HCT116 (cell line): ENCODE data around the gene MMD. TPM values are rescaled to one million over a fixed set of nuclear protein-coding genes. Genes with fewer than 3 reads are reported as not detected.

Experiments used
- ATAC-seq: fragments of 200-7000 bp; cut with Tn5 transposase; 2 replicates; pipeline ENCODE4 v1.9.1; 2020; ENCODE audit warnings: mild to moderate bottlenecking, moderate library complexity
- BruUV-seq: library from RNA; stranded (reverse); fragments of 400-500 nt; replicated peaks from 2 replicates; lab custom pipeline; 2021; lab: Mats Ljungman, UMichigan
- CTCF ChIA-PET: fragments of 300-600 bp; sonication (Branson Sonifier 250); formaldehyde crosslinking; loops from one replicate; lab custom pipeline; 2021; ENCODE audit warnings: antibody characterized with exemption; lab: Charles Lee
- POLR2A ChIA-PET: fragments of 300-600, 350-600 bp; sonication (Branson Sonifier 250); formaldehyde crosslinking; loops from one replicate; lab custom pipeline; 2021; ENCODE audit warnings: antibody characterized with exemption; lab: Charles Lee
- RAD21 ChIA-PET, 2 experiments: fragments of 300-600 bp; sonication (Branson Sonifier 250); formaldehyde crosslinking; loops; one replicate each; lab custom pipeline; 2023; ENCODE audit warnings: low total read pairs in 2 of 2; ENCODE audit not compliant: uncharacterized antibody in 2 of 2, unreplicated experiment in 2 of 2, low non-redundant PET in 1 of 2; lab: Charles Lee
- DNase-seq: peaks from one replicate; pipeline ENCODE4 v3.0.0-alpha.2; 2010; ENCODE audit warnings: low read depth, low spot score
- H2AFZ ChIP-seq: fragments of 200-600 bp; shearing (Covaris generic), sonication (generic); 2 replicates; pipeline ENCODE4 v1.6.1; 2017; ENCODE audit warnings: low read depth, mixed run types, mixed read lengths, antibody characterized with exemption, low read length; ENCODE audit not compliant: poor library complexity, severe bottlenecking
- H3K27ac ChIP-seq: 2 replicates; pipeline ENCODE4 v1.5.1; 2012; ENCODE audit warnings: low read depth, low read length
- H3K27me3 ChIP-seq: fragments of 200-600 bp; sonication (generic); 2 replicates; pipeline ENCODE4 v1.6.1; 2016; ENCODE audit warnings: mixed run types, low read length, mixed read lengths; ENCODE audit not compliant: insufficient read depth
- H3K36me3 ChIP-seq, 2 experiments: fragments of 200-500 bp in 1 of 2; fragments of 200-600 bp in 1 of 2; sonication (Bioruptor generic) in 1 of 2; sonication (generic) in 1 of 2; 2 replicates each; pipeline versions ENCODE4 v1.5.1 to v1.6.1; 2014 to 2016; ENCODE audit warnings: low read length in 2 of 2, inconsistent platforms in 1 of 2, mixed read lengths in 1 of 2, mixed run types in 1 of 2; ENCODE audit not compliant: insufficient read depth in 2 of 2, control insufficient read depth in 1 of 2
- H3K4me1 ChIP-seq, 2 experiments: fragments of 200-600 bp in 1 of 2; sonication (generic) in 1 of 2; 2 replicates each; pipeline versions ENCODE4 v1.5.1 to v1.6.1; 2012 to 2017; ENCODE audit warnings: low read length in 2 of 2, inconsistent platforms in 1 of 2, mild to moderate bottlenecking in 1 of 2, mixed read lengths in 1 of 2, mixed run types in 1 of 2, moderate library complexity in 1 of 2; ENCODE audit not compliant: insufficient read depth in 2 of 2, control insufficient read depth in 1 of 2
- H3K4me2 ChIP-seq: fragments of 200-600 bp; sonication (generic); 2 replicates; pipeline ENCODE4 v1.6.1; 2017; ENCODE audit warnings: mixed run types, low read length, mixed read lengths
- H3K4me3 ChIP-seq, 2 experiments: fragments of 200-600 bp in 1 of 2; sonication (generic) in 1 of 2; replicated peaks in 1 of 2; 2 replicates each; pipeline ENCODE4 v1.5.1; 2011 to 2016; ENCODE audit warnings: low read length in 2 of 2, control low read depth in 1 of 2, low read depth in 1 of 2, mild to moderate bottlenecking in 1 of 2, mixed read lengths in 1 of 2, mixed run types in 1 of 2
- H3K79me2 ChIP-seq: fragments of 200-600 bp; sonication (generic); 2 replicates; pipeline ENCODE4 v1.6.1; 2017; ENCODE audit warnings: mild to moderate bottlenecking, mixed run types, low read length, moderate library complexity, mixed read lengths; ENCODE audit not compliant: insufficient read depth
- H3K9ac ChIP-seq: fragments of 200-600 bp; sonication (generic); 2 replicates; pipeline ENCODE4 v1.6.1; 2016; ENCODE audit warnings: low read length, mixed read lengths
- H3K9me2 ChIP-seq: fragments of 200-600 bp; sonication (generic), shearing (Covaris generic); 2 replicates; pipeline ENCODE4 v1.6.1; 2017; ENCODE audit warnings: mixed run types, mild to moderate bottlenecking, moderate library complexity; ENCODE audit not compliant: insufficient read depth
- H3K9me3 ChIP-seq, 2 experiments: fragments of 200-500 bp in 1 of 2; fragments of 200-600 bp in 1 of 2; sonication (Bioruptor generic) in 1 of 2; sonication (generic) in 1 of 2; 2 replicates each; pipeline ENCODE4 v1.6.1; 2014 to 2017; ENCODE audit warnings: low read length in 2 of 2, mixed read lengths in 2 of 2, inconsistent platforms in 1 of 2, low read depth in 1 of 2, mild to moderate bottlenecking in 1 of 2, mixed run types in 1 of 2, moderate library complexity in 1 of 2; ENCODE audit not compliant: control insufficient read depth in 1 of 2, insufficient read depth in 1 of 2
- H4K20me1 ChIP-seq: fragments of 200-600 bp; sonication (generic), shearing (Covaris generic); 2 replicates; pipeline ENCODE4 v1.6.1; 2017; ENCODE audit warnings: mixed run types, mild to moderate bottlenecking, moderate library complexity; ENCODE audit not compliant: insufficient read depth
- ATF3 ChIP-seq: IDR thresholded peaks from 2 replicates; pipeline ENCODE4 v1.6.1; 2012
- CEBPB ChIP-seq: IDR thresholded peaks from 2 replicates; pipeline ENCODE4 v1.6.1; 2012; ENCODE audit warnings: low read depth
- CTCF ChIP-seq, 3 experiments: fragments of 200-600 bp in 1 of 3; sonication (generic) in 1 of 3; IDR thresholded peaks in 2 of 3; conservative IDR thresholded peaks in 1 of 3; 2 replicates each; pipeline ENCODE4 v1.5.1; 2012 to 2017; ENCODE audit warnings: low read depth in 2 of 3, low read length in 2 of 3, antibody characterized with exemption in 1 of 3, borderline replicate concordance in 1 of 3, control low read depth in 1 of 3, mild to moderate bottlenecking in 1 of 3, mixed read lengths in 1 of 3, mixed run types in 1 of 3, moderate library complexity in 1 of 3; ENCODE audit not compliant: insufficient read depth in 1 of 3
- EZH2phosphoT487 ChIP-seq: fragments of 200-600 bp; IDR thresholded peaks from 2 replicates; pipeline ENCODE4 v1.6.1; 2018; ENCODE audit warnings: antibody characterized with exemption, borderline replicate concordance
- FOSL1 ChIP-seq: IDR thresholded peaks from 2 replicates; pipeline ENCODE4 v1.6.1; 2012; ENCODE audit warnings: low read depth
- POLR2A ChIP-seq: IDR thresholded peaks from 2 replicates; pipeline ENCODE4 v1.7.0; 2011; ENCODE audit warnings: borderline replicate concordance; ENCODE audit not compliant: insufficient read depth, insufficient read length; ENCODE audit errors: extremely low read depth
- RAD21 ChIP-seq: IDR thresholded peaks from 2 replicates; pipeline ENCODE4 v1.6.1; 2012; ENCODE audit warnings: low read depth, mild to moderate bottlenecking
- SIN3A ChIP-seq: IDR thresholded peaks from 2 replicates; pipeline ENCODE4 v1.6.1; 2012; ENCODE audit warnings: low read depth
- SP1 ChIP-seq: IDR thresholded peaks from 2 replicates; pipeline ENCODE4 v1.6.1; 2012; ENCODE audit warnings: low read depth
- TCF7L2 ChIP-seq: IDR thresholded peaks from 2 replicates; pipeline ENCODE4 v1.7.0; 2011; ENCODE audit warnings: borderline replicate concordance, inconsistent platforms; ENCODE audit not compliant: insufficient read depth, insufficient read length; ENCODE audit errors: extremely low read depth
- ZFX ChIP-seq: fragments of 450-650 bp; IDR thresholded peaks from 2 replicates; pipeline ENCODE4 v1.6.1; 2017
- ZNF274 ChIP-seq: fragments of 200-500 bp; sonication (Bioruptor generic); IDR thresholded peaks from 2 replicates; pipeline ENCODE4 v1.6.1; 2014; ENCODE audit warnings: mild to moderate bottlenecking, low read depth, low read length, inconsistent platforms
- intact Hi-C: fragments of 100-400 bp; cut with micrococcal nuclease; formaldehyde crosslinking; loops from 2 replicates; pipeline ENCODE4 v1.10.0; 2022
- total RNA-seq: library from RNA; stranded (reverse); gene quantifications from one replicate; pipeline ENCODE4 v1.2.1, GENCODE V29; 2021; ENCODE audit not compliant: unreplicated experiment

The MMD gene
- total RNA-seq, 1 experiment from 2014 or later = 21.3 TPM

GRCh38 chr17:55416000-55416399, 5.6 kb downstream of the MMD start (continued):
- TF ChIP-seq TCF7L2 (no peak), ZFX (no peak), ZNF274 (no peak), EZH2phosphoT487 (no peak)

GRCh38 chr17:55414983-55415382, 6.7 kb downstream of the MMD start:
- no peak overlapping the region for H3K4me2 ChIP-seq
- TF ChIP-seq CEBPB (no peak), FOSL1 (no peak), ZNF274 (no peak), ATF3 (no peak), SIN3A (no peak), CTCF (IDR thresholded peaks at IDR 0.05 in 2 of 3, conservative IDR thresholded peaks at IDR 0.05 in 1 of 3; ENCODE audit: borderline replicate concordance in 1 of 3, insufficient read depth in 1 of 3, low read depth in 2 of 3, low read length in 2 of 3) (no peak), RAD21 (no peak), SP1 (no peak), POLR2A (no peak)
- no peaks in the 10 kb centered on the region for H3K9me2 ChIP-seq
- no peaks in the 10 kb centered on the region for H3K4me1 ChIP-seq
- intact Hi-C loops = no loop called here
- ChIA-PET POLR2A (no interaction called here), RAD21 (no interaction called here), CTCF (no interaction called here)
- no TSS peak for BruUV-seq
- H3K79me2 ChIP-seq = no peaks in the 10 kb centered on the region
- H3K36me3 ChIP-seq = peaks cover 15% of the 10 kb centered on the region in 2 experiments; a peak in 2 of 4 replicates
- no peak overlapping the region for H3K27ac ChIP-seq
- no peaks in the 10 kb centered on the region for H4K20me1 ChIP-seq
- no peaks in the 10 kb centered on the region for H3K9me3 ChIP-seq
- no peak overlapping the region for H3K4me3 ChIP-seq
- H3K9ac ChIP-seq = no peak overlapping the region
- H3K27me3 ChIP-seq = no peaks in the 10 kb centered on the region
- DNase-seq (no peak), ATAC-seq (no peak)
- no peak overlapping the region for H2AFZ ChIP-seq
